MM.1S (cell line): ENCODE results near the gene C13orf46.

Experiments
- DNase-seq: peaks from one replicate; pipeline ENCODE4 v3.0.0-alpha.2; 2015
- H2AFZ ChIP-seq: fragments of 300-600 bp; sonication (generic); 2 replicates; pipeline ENCODE4 v1.6.0; 2016; ENCODE audit warnings: antibody characterized with exemption, low read length
- H3F3A ChIP-seq: fragments of 300-600 bp; sonication (generic); 2 replicates; pipeline ENCODE4 v1.6.1; 2016; ENCODE audit warnings: mild to moderate bottlenecking, antibody characterized with exemption, low read length, moderate library complexity, mixed read lengths; ENCODE audit not compliant: insufficient read depth
- H3K27ac ChIP-seq: fragments of 300-600 bp; sonication (generic); 2 replicates; pipeline ENCODE4 v1.5.1; 2016; ENCODE audit warnings: mild to moderate bottlenecking, low read length
- H3K27me3 ChIP-seq: fragments of 300-600 bp; sonication (generic); replicated peaks from 2 replicates; pipeline ENCODE4 v1.6.0; 2016; ENCODE audit warnings: low read length; ENCODE audit not compliant: insufficient read depth
- H3K36me3 ChIP-seq: fragments of 300-600 bp; sonication (generic); replicated peaks from 2 replicates; pipeline ENCODE4 v1.6.1; 2016; ENCODE audit warnings: mild to moderate bottlenecking, low read length, mixed read lengths; ENCODE audit not compliant: insufficient read depth
- H3K4me1 ChIP-seq: fragments of 300-600 bp; sonication (generic); 2 replicates; pipeline ENCODE4 v1.6.1; 2016; ENCODE audit warnings: low read length, mixed read lengths
- H3K4me2 ChIP-seq: fragments of 300-600 bp; sonication (generic); 2 replicates; pipeline ENCODE4 v1.6.0; 2016; ENCODE audit warnings: low read depth, low read length
- H3K4me3 ChIP-seq: fragments of 300-600 bp; sonication (generic); 2 replicates; pipeline ENCODE4 v1.5.1; 2016; ENCODE audit warnings: low read length, mixed read lengths
- H3K79me2 ChIP-seq: fragments of 300-600 bp; sonication (generic); 2 replicates; pipeline ENCODE4 v1.6.1; 2016; ENCODE audit warnings: mixed run types, low read length, mixed read lengths
- H3K9ac ChIP-seq: fragments of 300-600 bp; sonication (generic); 2 replicates; pipeline ENCODE4 v1.6.1; 2016; ENCODE audit warnings: low read length, mixed read lengths
- H3K9me2 ChIP-seq: fragments of 300-600 bp; sonication (generic); replicated peaks from 2 replicates; pipeline ENCODE4 v1.6.1; 2016; ENCODE audit warnings: mild to moderate bottlenecking, low read length, mixed read lengths; ENCODE audit not compliant: insufficient read depth
- H3K9me3 ChIP-seq: fragments of 300-600 bp; sonication (generic); replicated peaks from 2 replicates; pipeline ENCODE4 v1.6.1; 2016; ENCODE audit warnings: mild to moderate bottlenecking, low read length, mixed read lengths; ENCODE audit not compliant: insufficient read depth
- H4K20me1 ChIP-seq: fragments of 300-600 bp; sonication (generic); 2 replicates; pipeline ENCODE4 v1.6.1; 2016; ENCODE audit warnings: mild to moderate bottlenecking, low read length, moderate library complexity, mixed read lengths; ENCODE audit not compliant: insufficient read depth
- EZH2 ChIP-seq: fragments of 300-600 bp; sonication (generic); optimal IDR thresholded peaks from 2 replicates; pipeline ENCODE3; 2017; ENCODE audit warnings: low read depth, mild to moderate bottlenecking, antibody characterized with exemption, low read length, mixed read lengths
- EZH2phosphoT487 ChIP-seq: fragments of 300-600 bp; sonication (generic); IDR thresholded peaks from 2 replicates; pipeline ENCODE4 v1.6.1; 2018; ENCODE audit warnings: antibody characterized with exemption, low read length
- TF ChIP-seq, protein P1 (sequence below): fragments of 300-600 bp; sonication (generic); IDR thresholded peaks from 2 replicates; pipeline ENCODE4 v1.5.1; 2016; ENCODE audit warnings: antibody characterized with exemption, low read length, mixed read lengths

C13orf46 gene

DNA sequence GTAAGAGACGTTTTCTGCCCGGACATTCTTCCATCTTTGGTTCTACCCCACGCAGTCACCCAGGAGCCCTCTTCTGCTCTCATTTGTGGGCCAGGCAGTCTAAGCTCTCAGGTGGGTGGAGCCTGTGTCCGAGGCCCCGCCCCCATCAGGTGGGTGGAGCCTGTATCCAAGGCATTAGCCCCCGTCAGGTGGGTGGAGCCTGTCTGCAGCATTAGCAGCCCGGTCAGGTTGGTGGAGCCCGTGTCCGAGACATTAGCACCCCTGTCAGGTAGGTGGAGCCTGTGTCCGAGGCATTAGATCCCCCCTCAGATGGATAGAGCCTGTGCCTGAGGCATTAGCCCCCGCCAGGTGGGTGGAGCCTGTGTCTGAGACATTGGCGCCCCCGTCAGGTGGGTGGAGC is 45.5 kb upstream of the C13orf46 start:
- Histone ChIP-seq H3K27me3 (no peaks in the 10 kb centered on the region), H3F3A (peaks cover 4% of the 10 kb centered on the region; the same call in 1 of the 2 replicates), H3K27ac (no peak overlapping the region), H3K4me3 (no peak overlapping the region), H3K4me1 (peaks cover 7% of the 10 kb centered on the region), H2AFZ (no peak overlapping the region), H4K20me1 (no peaks in the 10 kb centered on the region), H3K9me3 (no peaks in the 10 kb centered on the region), H3K9ac (no peak overlapping the region), H3K36me3 (peaks cover 54% of the 10 kb centered on the region), H3K9me2 (no peaks in the 10 kb centered on the region), H3K4me2 (no peak overlapping the region), H3K79me2 (peaks cover 95% of the 10 kb centered on the region)
- TF ChIP-seq EZH2phosphoT487 (no peak), EZH2 (no peak)
- TF ChIP-seq, protein P1, sequence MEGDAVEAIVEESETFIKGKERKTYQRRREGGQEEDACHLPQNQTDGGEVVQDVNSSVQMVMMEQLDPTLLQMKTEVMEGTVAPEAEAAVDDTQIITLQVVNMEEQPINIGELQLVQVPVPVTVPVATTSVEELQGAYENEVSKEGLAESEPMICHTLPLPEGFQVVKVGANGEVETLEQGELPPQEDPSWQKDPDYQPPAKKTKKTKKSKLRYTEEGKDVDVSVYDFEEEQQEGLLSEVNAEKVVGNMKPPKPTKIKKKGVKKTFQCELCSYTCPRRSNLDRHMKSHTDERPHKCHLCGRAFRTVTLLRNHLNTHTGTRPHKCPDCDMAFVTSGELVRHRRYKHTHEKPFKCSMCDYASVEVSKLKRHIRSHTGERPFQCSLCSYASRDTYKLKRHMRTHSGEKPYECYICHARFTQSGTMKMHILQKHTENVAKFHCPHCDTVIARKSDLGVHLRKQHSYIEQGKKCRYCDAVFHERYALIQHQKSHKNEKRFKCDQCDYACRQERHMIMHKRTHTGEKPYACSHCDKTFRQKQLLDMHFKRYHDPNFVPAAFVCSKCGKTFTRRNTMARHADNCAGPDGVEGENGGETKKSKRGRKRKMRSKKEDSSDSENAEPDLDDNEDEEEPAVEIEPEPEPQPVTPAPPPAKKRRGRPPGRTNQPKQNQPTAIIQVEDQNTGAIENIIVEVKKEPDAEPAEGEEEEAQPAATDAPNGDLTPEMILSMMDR = no peak
- DNase-seq = peak; percentile 26

DNA sequence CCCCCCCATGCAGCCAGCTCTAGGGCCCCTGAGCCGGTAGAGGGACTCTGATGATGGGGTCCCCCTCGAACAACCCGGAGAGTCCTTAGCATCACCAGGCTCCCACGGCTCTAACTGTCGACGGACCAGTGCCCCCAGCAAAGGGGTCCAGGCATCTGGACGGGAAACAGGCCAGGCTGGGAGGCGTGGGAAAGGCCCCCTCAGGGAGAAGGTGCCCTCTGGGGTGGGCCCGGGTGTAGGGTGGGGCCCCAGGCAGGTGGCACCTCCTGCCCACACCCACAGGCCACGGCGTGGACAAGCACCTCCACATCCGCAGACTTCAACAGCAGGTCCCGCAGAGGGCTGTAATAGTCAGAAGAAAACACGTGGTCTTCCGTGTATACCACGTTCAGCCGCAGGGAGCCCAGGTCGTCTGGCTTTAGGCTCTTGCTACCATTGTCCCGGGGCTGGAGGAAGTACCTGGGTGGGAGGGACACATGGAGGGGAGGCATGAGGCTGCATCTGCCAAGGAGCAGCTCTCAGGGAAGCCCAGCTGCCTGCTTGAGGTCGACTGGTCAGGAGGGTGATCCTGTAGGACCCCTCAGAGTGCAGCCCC is 44.7 kb upstream of the C13orf46 start:
- peaks cover 93% of the 10 kb centered on the region for H3K79me2 ChIP-seq
- H3K9me3 ChIP-seq = no peaks in the 10 kb centered on the region
- DNase-seq = no peak
- H3K4me3 ChIP-seq = no peak overlapping the region
- no peaks in the 10 kb centered on the region for H3K27me3 ChIP-seq
- H2AFZ ChIP-seq = no peak overlapping the region
- H4K20me1 ChIP-seq = no peaks in the 10 kb centered on the region
- H3K9ac ChIP-seq = no peak overlapping the region
- TF ChIP-seq EZH2 = no peak
- TF ChIP-seq, protein P1 = no peak
- TF ChIP-seq EZH2phosphoT487 = no peak
- H3K27ac ChIP-seq = no peak overlapping the region
- no peak overlapping the region for H3K4me2 ChIP-seq
- H3K9me2 ChIP-seq = no peaks in the 10 kb centered on the region
- peaks cover 58% of the 10 kb centered on the region for H3K36me3 ChIP-seq
- no peaks in the 10 kb centered on the region for H3F3A ChIP-seq
- H3K4me1 ChIP-seq = no peaks in the 10 kb centered on the region

DNA sequence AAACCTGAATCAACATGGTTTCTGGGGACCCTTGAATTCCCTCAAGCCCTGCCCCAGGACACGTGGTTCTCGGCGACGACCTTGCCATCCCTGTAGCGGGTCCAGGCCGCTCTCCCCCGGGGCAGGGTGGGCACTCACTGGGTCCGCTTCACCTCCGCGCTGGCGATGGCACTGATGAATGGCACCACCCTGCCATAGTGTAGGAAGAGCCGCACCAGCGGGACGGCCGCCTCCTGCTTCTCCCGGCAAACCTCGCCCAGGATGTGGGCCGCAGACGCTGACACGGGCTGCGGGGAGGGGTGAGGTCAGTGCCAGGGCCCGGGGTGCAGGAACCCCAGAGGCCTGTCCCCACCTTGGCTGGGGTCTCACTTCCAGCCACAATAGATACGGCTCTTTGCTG is 44.1 kb upstream of the C13orf46 start:
- no peak overlapping the region for H3K4me3 ChIP-seq
- no peak overlapping the region for H3K27ac ChIP-seq
- H3K27me3 ChIP-seq = no peaks in the 10 kb centered on the region
- H3K79me2 ChIP-seq = peaks cover 90% of the 10 kb centered on the region
- no peak overlapping the region for H3K4me2 ChIP-seq
- no peaks in the 10 kb centered on the region for H3K9me2 ChIP-seq
- H3K4me1 ChIP-seq = no peaks in the 10 kb centered on the region
- peaks cover 57% of the 10 kb centered on the region for H3K36me3 ChIP-seq
- H3F3A ChIP-seq = no peaks in the 10 kb centered on the region
- no peak overlapping the region for H3K9ac ChIP-seq
- no peak overlapping the region for H2AFZ ChIP-seq
- H3K9me3 ChIP-seq = no peaks in the 10 kb centered on the region
- H4K20me1 ChIP-seq = no peaks in the 10 kb centered on the region
- no peak for DNase-seq
- TF ChIP-seq, protein P1 = no peak
- TF ChIP-seq EZH2 (no peak), EZH2phosphoT487 (no peak)
